ENCODE results near the gene NSRP1.

NSRP1 gene

DNA sequence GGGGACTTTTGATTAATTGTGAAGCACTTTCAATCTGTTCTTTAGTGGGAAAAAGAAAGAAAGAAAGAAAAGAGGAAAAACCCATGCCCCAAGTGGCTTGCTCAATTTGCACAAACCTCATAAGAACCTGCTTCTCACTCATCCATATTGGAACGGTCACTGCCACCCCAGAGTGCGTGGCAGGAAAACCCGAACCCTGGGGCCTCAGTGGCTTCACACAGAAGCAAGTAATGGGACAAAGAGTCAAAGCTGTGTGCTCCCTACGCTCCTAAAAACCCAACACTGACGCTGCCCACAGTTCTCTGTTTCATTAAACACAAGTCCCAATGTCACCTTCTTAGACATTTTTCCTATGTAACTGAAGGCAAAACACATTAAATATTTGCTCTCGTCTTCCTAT is 117.7 kb downstream of the NSRP1 start:
- POLR2A ChIA-PET: no interaction called here
- no peak for DNase-seq (ENCODE audit: low read depth, low spot score)
- CTCF ChIA-PET: interaction anchor here (1.5 kb wide), 1 partner anchor 139 kb away, joined by 3 read pairs; no protein-coding TSS in a partner anchor
- TF ChIP-seq, protein P1, sequence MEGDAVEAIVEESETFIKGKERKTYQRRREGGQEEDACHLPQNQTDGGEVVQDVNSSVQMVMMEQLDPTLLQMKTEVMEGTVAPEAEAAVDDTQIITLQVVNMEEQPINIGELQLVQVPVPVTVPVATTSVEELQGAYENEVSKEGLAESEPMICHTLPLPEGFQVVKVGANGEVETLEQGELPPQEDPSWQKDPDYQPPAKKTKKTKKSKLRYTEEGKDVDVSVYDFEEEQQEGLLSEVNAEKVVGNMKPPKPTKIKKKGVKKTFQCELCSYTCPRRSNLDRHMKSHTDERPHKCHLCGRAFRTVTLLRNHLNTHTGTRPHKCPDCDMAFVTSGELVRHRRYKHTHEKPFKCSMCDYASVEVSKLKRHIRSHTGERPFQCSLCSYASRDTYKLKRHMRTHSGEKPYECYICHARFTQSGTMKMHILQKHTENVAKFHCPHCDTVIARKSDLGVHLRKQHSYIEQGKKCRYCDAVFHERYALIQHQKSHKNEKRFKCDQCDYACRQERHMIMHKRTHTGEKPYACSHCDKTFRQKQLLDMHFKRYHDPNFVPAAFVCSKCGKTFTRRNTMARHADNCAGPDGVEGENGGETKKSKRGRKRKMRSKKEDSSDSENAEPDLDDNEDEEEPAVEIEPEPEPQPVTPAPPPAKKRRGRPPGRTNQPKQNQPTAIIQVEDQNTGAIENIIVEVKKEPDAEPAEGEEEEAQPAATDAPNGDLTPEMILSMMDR (IDR thresholded peaks at IDR 0.05; ENCODE audit: insufficient read depth, low read length, missing control alignments): no peak
- no peak overlapping the region for H3K4me3 ChIP-seq (ENCODE audit: low read depth, low read length)

DNA sequence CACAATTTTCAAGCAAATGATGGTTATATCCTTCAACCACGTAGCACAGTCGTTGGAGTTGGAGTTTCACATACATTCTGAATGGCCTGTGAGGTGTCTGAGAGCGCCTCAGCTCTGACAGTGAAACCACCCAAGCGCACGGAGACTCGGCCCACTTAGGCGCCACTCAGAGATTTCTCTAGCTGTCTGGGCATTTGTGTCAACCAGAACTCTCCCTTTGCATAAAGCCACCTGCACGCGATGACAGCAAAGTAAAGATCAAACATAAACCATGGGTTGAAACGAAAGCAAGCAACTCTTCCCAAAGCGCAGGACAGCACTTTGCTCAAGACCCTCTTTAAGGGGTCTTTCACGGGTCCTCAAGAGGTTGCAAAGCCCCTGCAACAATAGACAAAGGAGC is 118.3 kb downstream of the NSRP1 start:
- CTCF ChIA-PET: interaction anchor here (1.5 to 2.1 kb wide), 3 partner anchors 32 to 139 kb away, joined by 3 to 11 read pairs (median 3); no protein-coding TSS in a partner anchor
- POLR2A ChIA-PET: no interaction called here
- DNase-seq (ENCODE audit: low read depth, low spot score): no peak

DNA sequence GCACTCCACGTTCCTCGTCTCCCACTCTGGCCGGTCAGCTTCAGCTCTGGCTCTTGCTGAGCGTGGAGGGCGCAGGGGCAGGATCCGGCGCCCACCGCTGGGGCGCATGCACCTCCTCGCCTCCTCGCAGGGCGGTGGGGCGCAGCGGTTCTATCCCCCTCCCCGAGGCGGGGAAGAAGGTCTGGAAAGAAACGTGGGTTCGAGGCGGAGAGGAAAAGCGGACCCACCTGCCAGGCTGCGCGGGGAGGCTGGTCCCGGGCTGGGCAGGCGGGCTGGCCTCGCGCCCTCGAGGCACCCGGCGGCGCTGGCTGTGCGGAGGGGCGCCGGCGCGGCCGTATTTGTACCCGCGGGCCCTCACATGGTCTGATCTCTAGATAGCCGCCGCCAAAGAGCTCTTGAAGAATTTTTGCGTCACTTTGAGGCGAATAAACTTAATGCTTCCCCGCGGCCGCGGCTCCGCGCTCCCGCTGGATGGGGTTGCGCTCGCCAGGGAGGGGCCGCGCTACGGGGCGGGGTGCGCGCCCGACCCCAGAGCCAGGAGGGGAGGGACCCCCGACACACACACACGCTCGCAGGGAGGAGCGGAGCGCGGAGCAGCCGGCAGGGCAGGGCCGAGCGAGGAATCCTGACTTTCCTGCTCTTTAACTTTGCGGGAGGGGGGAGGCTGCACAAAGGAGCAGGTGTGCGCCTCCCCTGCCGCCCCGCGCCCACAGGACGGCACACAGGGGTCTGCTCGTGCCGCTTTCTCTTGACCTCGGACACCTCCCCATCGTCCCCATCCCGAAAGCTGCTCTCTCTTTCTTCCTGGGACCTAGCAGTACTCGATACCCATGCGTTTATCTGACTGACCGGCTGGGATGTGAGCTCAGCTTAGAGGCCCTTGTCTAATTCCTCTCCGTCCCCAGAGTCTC is 119.0 kb downstream of the NSRP1 start, which contains the start of gene SLC6A4:
SLC6A4 (minus strand) TSS at position 312 of the 911 bp plus-strand sequence. CDS start 13,739 bp downstream, outside the sequence.
- TF ChIP-seq, protein P1 (IDR thresholded peaks at IDR 0.05; ENCODE audit: insufficient read depth, low read length, missing control alignments): no peak
- DNase-seq (ENCODE audit: low read depth, low spot score): no peak
- ChIA-PET POLR2A (interaction anchor here (1.3 kb wide), 1 partner anchor 9 kb away, joined by 3 read pairs; no protein-coding TSS in a partner anchor), CTCF (interaction anchor here (0.7 to 2.1 kb wide), 5 partner anchors 9 to 131 kb away, joined by 3 to 11 read pairs (median 5); no protein-coding TSS in a partner anchor)
- H3K4me3 ChIP-seq (ENCODE audit: low read depth, low read length): peak within 1 kb of the TSS; percentile 46

More for the DNA sequence above, 118.3 kb downstream of the NSRP1 start:
- H3K4me3 ChIP-seq (ENCODE audit: low read depth, low read length): peak overlapping the region; percentile 27
- TF ChIP-seq, protein P1 (IDR thresholded peaks at IDR 0.05; ENCODE audit: insufficient read depth, low read length, missing control alignments): no peak

Data from AG04449 (cell line).